GM18873 (cell line): ENCODE measurements around the gene SECISBP2.

Source experiments
- ATAC-seq: cut with Tn5 transposase; IDR thresholded peaks from one replicate; pipeline ENCODE4 v1.9.1; 2021; ENCODE audit warnings: mild to moderate bottlenecking, moderate library complexity, moderate number of reproducible peaks; ENCODE audit not compliant: unreplicated experiment, low FRiP score

Gene SECISBP2

DNA sequence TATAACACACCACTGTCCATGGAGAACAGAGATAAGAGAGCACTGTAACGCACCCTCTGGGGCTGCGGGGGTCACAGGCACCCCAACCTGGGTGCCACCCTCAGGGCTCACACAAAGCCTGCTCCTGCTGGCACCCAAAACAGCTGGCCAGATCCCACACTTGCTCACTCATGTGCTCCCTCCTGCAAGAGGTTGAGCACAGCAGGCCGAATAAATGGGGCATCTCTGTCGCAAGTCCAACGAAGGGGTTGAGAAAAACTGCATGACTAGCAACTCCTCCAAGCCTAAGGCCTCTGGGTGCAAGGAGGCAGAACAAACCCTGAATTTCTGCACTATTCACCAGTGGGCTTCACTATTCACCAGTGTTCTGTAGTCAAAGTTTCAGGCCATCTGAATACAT is 80.3 kb downstream of the SECISBP2 start:
- no peak for ATAC-seq

DNA sequence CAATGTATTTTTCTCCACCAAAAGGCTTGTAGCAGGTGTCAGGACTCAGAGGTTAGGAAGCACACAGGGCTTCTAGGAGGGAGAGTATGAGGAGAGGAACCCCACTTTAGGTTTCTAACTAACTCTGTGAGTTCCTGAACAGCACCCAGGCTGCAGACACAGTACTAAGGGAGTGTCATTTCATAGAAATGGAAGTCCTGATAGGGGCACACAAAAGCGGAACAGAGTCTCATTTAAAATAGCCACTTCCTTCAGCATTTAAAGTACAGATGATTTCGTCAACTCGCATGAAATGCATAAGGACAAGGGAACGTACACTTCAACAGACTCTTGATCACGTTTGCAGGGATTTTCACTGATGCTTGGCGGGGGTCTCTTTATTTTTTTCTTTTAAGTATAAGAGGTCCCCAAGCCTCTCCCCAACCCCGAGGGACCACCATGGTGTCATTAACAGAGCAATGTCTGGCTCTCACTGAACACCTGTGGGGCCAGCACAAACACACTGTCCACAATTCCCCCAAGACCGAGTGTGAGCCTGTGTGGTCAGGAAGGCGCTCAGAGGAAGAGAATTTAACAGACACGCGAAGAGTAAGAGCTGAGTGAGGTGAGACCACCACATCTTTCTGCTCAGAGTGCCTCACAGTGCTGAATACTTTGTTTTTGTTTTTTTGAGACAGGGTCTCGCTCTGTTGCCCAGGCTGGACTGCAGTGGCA is 82.3 kb downstream of the SECISBP2 start:
- ATAC-seq = peak; percentile 50

DNA sequence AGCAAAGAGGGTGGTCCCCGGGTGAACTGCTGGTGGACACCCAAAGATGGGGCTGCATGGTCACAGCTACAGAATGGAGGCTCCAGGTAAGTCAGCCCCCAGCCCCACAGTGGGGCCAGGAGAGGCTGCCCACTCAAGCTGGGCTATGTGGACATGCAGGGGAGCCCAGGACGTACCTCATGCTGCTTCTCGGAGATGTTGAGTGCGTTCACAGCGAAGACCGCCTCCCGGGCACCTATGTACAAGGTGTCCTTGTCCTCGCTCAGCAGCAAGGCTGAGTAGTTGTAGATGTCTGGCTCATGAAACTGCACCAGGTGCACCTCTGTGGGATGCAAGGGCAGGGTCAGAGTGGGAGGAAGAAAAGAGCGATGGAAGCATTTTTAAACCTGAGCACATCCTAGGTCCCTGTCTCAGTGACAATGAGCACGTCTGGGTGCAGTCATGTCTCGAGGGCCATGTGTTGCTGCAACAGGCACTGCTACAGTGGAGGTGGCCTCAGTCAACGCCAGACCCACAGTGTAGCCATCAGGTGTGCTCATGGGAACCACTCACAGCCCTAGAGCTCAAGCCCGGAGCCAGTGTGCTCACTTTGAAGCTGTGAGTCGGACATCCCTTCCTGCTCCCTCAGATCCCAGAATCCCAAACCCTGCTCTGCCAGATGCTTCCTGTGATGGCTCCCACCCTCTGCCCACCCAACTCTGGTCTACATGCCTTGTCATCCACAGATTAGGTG is 84.6 kb downstream of the SECISBP2 start:
- no peak for ATAC-seq

DNA sequence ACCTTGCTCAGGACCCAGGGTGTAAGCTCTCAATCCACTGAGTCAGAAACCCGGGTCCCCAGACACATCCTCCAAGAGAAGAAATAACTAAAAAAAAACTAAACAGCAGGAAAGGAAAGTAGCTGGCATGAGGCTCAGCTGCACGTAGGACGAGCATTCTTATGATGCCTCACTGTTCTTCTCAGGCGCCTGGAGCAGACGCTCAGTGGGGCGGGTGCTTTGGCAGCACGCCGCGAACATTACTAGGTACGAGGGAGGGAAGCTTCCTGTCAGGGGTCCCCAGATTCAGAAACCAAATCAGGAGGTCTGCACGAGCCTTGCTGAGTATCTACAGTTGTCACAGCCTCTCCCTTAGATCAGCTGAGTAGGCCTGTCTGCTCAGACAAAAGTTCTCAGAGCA is 85.8 kb downstream of the SECISBP2 start:
- ATAC-seq = no peak

DNA sequence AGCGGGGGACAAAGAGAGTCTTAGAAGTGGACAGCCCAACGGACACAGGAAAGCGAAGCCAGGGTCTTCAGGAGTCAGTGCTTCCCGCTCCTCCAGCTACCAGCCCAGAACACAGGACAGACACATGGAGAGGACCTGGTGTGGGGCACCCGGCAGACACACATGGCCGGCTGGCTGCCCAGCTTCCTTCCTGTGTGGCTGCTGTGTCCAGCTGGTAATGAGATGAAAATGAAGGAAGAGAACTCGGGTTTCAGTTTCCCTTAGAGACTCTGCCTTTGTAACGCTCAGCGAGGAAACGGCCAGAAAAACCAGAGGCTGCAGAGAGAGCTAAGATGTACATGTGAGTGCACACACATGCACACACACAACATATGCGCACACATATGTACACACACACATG is 87.5 kb downstream of the SECISBP2 start:
- peak; percentile 38 for ATAC-seq

- ATAC-seq = no peak
These were observed 88.8 kb downstream of the SECISBP2 start for GRCh38 chr9:89407070-89407469.

GRCh38 chr9:89408628-89409101 is 90.4 kb downstream of the SECISBP2 start:
- no peak for ATAC-seq
